Medulla oblongata (tissue), 1 donor: ENCODE measurements around the gene CDH13.

Experiments
- DNase-seq: peaks from one replicate; pipeline ENCODE4 v3.0.0-alpha.2; 2015; ENCODE audit errors: extremely low spot score

Gene CDH13

DNA sequence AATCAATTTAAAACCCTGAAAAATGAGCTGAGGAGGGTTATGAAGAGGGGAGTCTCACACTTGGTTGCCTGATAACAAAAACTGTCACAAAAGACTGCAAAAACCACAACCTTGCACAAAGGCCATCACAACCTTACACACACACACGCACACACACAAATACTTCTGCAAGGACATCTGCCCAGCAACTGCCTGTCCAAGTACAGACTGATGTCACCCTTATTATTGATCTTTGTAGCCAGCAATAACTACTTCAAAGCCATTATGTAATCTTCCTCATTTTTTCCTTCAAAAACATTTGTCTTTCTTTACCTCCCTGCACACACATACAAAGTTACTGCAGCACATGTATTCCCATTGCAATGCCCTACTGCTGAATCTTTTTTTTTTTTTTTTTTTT lies 927.8 kb downstream of the CDH13 start:
- no peak for DNase-seq

DNA sequence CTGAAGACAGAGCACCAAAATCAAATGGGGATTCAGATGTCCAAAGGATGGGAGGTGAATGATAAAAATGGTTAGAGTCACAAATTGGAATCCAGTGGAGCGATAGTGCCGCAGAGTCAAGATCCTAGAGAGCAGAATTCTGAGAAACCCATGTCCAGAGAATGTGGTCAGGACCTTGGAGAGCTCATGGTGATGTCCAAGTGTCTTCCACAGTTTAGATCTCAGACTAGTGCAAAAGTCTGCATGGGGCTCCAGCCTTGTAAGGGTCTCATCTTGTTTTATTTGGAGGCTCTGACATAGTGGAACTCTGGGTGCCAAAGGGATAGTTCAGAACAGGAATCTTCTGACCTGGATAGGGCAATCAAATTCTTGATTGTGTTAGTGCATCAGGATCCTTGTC lies 935.1 kb downstream of the CDH13 start:
- DNase-seq: no peak

DNA sequence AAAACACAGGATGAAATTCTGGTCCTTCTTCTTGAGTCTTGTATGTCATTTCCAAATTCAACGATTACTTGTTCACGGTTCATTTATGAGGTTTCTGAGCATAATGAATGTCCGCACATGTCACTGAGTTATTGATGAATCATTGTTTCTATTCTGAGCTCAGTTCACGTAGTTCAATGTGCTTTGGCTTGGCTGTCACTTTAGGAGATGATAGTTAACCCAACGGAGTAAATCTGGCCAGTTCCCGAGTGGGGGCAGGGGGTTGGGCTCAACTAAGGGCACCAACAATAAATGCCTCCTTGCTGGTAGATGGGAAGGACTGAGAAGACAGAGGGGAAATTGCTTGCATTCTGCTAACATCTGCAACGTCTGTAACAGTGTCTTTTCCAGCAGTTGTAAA lies 941.6 kb downstream of the CDH13 start:
- DNase-seq: no peak

DNA sequence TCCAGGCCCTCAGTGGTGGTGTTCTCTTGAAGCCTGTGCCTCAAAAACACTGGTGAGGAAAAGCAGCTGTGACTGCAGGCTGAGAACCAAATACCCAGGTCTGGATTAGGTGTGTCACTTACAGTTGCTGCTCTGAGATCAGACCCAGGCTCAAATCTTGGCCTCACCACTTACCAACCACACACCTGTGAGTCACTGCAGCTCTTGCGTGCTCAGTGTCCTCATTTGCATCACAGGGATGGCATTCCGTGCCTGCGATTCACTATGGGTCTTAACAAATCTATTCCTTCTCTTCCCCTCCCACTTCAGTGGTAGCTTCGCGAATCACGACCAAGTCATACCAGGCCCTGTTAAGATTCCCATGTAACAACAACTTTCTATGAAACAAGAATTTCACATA lies 947.6 kb downstream of the CDH13 start:
- DNase-seq: no peak

DNA sequence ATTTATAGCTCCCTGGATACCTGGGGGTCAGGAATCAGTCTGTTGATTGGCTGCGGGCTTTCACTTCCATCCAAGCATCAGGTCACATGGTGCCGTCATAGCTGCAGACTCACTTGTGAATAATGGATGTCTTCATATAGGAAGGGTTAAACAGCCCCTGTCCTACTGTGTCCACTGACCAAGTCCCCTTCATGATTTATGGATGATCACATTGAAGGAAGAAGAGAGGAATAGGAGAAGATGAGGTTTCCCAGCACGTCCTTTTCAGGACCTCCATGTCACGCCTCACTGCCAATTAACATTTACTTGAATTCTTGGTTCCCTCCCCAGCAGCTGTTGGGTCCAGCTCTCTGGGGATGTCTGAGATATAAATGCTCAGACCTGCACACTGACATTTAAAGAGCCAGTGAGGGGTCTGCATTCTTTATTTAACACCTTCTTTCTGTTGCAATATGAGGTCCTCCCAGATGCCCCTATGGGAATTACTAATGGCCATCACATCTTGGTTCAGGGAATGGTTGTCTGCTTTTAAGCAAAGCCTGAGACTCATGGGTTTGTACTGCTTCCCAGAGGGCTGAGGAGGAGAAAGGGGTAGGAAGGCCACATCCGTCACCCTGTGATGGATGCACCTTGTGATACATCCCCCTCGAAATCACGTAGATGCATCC lies 950.4 kb downstream of the CDH13 start:
- DNase-seq: no peak

DNA sequence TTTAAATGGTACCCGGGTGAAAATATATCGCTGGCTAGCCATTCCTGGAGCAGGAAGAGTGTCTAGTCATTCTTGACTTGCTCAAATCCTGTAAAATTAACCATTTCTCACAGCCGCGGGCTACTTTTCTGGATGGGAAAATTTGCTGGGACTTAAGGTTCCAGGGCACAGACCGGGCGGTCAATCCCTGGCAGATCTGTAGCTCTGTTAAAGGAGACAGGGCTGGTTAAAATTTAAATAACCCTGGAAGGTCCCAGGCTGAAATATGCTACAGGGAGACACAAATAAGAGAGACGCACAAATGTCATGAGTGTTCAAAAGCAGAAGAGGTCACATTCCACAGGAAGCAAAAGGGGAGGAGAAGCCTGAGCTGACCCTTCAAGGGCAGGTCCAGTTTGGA lies 951.4 kb downstream of the CDH13 start:
- no peak for DNase-seq

DNA sequence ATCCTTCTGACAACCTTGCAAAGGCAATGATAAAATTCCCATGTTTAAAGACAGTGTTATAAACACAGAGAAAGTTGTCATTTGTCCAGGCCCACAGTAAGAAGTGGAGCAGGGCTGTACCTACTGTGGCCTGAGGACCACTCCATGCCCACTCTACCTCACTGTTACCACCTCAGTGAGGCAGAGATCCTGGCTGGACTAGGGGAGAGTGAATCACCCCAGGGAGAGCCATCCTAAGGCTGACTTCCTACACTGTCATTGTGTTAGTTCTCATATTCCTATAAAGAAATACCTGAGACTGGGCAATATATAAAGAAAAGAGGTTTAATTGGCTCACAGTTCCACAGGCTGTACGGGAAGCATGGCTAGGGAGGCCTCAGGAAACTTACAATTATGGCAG lies 952.3 kb downstream of the CDH13 start:
- no peak for DNase-seq

DNA sequence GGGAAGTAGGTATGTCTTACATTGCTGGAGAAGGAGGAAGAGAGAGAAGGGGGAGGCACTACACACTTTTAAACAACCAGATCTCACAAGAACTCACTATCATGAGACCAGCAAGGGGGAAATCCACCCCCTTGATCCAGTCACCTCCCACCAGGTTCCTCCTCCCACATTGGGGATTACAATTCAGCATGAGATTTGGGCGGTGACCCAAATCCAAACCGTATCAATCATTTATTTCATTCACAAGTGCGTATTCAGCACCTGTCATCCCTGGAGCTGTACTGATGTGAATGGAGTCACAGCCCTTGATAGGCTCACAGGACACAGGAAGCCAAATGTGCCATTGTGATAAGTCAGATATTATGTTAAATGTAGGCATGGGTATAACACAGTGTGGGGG lies 952.7 kb downstream of the CDH13 start:
- DNase-seq: no peak

DNA sequence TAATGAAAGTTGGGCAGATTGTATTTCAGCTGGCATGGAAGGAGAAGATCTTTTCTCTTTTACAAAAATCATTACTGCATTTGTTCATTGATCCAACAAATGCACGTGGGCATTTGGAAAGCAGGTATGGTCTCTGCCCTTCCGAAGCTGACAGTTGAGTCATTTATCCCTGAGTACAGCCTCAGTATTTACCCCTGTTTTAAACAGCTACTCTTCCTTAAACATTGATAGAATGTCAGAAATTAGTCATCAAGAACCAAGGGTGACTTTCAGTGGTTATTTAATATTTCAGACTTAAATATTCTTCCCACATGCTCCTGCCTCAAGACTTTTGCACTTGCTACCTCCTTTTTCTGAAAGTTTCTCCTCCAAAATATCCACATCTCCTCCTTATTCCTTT lies 954.3 kb downstream of the CDH13 start:
- no peak for DNase-seq

DNA sequence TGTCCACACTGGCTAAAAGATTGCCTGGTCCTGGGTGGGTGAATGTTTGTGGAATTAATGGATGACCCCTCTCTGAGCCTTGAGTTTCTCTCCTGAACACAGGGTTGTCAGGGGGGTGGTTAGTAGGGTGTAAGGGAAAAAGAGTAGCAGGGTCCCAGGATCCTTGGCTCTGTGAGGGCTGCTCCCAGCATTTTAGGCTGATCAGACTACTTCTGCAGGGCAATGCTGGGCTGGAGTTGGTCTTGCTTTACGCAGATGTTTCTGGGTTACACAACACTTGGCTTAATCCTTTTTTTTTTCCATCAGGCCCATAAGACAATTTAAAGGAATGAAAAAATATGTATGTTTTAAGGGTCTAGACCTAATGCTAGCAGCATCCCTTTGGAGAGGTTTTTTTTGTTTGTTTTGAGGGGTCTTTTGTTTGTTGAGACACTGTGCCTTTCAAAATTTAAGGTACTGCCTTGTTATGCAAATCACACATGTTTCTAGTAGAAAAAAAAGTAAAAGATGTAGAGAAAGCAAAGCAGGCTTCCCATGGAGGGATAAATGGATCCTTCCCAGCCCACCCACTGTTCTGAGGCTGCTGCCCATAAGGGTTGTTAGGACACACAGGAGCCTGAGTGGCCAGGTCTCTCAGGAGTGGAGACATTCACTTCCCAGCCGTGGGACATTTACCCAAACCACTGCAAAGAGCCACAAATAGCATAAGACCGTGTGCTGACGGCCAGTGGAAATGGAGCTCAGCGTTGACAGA lies 955.4 kb downstream of the CDH13 start:
- DNase-seq: no peak

DNA sequence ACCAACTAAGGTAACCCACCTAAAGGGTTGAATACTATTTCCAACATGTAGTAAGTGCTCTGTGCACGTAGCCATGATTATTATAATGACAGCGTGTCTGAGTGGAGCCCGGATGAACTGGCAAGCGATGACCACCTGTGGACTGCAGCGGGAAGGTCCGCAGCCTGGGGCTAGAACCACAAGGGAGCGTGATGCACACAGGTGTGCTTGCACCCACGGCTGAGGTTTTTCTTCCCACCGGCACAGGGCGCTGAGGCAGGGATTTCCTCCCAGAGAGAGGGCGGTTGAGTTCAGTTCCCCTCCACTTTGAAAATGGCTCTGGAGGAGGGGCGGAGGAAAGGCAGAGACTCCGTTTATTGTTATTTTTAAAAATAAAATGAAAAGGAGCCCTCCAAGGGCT lies 959.3 kb downstream of the CDH13 start:
- DNase-seq: no peak

DNA sequence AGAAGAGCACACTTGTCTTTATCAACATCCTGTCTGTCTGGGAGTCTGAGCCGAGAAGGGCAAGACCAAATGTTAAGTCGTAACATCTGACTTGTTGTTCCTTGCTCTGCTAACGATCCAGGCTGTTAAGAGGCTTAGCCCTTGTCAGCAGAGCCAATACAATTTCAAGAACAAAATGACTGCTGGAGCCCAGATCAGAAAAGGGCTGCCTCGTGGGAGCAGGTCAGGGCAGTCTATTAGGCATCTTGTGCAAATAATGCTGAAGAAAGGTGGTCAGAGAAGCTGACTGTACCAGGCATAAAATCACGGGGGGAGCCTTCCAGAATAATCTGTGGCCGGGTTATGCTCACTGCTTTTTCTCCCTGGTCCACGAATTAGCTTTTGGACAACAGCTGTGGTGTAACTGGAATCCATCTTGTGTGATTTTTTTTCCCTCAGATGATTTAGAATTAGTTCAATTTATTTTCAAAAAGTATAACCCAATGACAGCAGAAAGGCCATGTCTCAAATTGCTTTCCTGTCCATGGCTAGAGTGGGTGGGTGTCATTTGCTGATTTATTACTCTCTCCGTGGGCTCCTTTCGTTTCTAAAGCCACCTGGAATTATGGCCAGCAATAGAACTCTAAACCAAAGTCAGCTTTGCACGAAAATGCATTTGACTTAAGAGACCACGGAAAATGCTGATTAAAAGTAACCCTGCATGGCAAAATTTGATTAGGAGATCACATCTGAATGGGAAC lies 959.9 kb downstream of the CDH13 start:
- no peak for DNase-seq

DNA sequence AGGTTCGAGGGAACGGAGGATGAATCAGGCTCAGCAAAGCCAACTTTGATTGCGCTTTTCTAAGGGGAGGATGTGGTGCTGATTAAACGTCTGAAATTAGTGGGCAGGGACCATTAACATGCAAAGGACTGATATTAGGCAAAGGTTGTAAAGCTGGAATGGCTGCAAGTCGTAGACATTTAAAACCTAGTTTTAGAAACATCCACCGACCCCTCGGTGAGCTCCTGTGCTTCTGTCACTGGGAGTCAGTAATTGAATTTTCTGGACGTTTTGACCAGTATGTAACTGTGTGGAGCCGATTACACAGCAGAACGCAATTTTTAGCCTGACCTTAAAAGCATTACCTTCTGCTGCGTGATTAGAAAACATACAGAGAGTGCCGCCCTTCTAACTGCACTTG lies 960.4 kb downstream of the CDH13 start:
- DNase-seq: no peak

DNA sequence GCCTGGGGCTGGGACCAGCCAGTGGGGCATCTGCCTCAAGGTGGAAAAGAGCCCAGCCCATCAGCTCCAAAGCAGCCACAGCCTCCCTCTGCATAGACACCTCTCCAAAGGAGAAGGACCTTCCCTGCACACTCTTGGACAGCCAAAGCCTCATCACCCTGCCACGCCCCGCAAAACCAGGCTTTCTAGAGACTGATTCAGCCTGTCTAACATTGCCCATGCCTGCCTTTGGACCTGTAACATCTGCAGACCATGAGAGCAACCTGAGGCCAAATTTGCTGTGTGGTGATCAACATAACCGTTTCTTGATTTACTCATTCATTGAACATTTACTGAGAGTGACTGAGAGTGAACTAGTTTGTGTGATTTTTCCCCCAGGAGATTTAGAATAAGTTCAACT lies 961.3 kb downstream of the CDH13 start:
- no peak for DNase-seq

DNA sequence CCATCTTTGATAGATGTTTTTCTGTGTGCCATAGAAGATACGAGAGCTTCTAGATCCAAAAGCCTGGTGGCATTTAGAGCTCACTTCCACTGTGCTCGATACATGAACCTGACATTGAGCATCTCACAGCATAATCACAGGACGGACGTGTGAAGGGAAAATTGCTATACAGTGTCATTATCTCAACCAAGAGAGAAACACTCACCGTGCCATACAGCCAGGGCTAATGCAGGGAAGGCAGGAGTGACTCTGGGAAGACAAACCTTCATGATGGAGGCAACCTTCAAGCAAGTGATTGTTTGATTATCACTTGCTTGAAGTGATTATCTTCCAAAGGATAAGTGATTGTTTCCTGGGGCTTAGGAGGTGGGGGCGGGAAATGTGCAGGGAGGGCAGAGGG lies 962.8 kb downstream of the CDH13 start:
- DNase-seq: no peak

DNA sequence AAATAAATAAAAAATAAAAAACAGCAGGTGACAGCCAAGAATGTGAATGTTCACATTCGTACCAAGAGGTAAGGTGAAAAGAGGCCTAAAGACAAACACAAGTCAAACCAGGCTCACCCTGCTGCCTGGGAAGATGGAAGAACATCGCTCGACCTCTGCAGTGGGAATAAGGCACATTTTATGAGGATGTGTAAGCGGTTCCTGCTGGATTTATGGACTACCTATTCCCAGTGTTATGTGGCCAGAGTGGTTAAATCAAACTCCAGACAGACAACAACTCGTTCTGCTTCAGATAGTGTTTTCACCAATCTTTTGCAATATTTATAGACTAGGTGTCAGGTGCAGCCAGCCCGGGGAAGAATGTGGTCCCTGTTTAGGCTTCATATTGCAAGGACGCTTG lies 966.0 kb downstream of the CDH13 start:
- no peak for DNase-seq

DNA sequence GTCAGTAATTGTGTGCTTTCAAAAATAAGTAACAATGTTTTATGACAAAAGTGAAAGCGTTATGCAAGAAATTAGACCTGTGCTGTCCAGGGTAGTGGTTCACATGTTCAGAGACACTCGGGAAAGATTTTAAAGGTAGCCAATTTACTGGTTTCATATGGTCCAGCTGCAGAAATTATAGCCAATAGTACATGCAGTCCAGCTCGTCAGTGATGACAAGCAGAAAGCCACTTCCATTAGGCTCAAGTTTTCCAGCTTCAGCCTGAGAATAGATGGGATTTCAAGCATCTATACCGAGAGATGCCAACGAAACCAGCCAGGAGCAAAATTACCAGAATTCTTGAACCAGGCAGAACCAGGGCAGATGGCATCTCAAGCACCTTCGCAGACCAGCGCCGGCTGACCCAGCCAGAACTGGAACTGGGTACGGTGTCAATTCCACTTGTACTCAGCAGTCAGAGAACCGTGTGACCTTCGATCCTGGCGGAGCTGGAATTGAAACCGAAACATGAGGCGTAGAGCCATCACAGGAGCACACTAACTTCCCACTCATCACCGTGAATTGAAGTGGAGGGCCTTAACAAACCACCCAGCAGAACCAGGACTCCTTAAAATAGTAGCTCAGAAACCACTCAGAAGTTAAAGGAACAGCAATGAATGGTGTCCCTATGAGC lies 973.2 kb downstream of the CDH13 start:
- no peak for DNase-seq

DNA sequence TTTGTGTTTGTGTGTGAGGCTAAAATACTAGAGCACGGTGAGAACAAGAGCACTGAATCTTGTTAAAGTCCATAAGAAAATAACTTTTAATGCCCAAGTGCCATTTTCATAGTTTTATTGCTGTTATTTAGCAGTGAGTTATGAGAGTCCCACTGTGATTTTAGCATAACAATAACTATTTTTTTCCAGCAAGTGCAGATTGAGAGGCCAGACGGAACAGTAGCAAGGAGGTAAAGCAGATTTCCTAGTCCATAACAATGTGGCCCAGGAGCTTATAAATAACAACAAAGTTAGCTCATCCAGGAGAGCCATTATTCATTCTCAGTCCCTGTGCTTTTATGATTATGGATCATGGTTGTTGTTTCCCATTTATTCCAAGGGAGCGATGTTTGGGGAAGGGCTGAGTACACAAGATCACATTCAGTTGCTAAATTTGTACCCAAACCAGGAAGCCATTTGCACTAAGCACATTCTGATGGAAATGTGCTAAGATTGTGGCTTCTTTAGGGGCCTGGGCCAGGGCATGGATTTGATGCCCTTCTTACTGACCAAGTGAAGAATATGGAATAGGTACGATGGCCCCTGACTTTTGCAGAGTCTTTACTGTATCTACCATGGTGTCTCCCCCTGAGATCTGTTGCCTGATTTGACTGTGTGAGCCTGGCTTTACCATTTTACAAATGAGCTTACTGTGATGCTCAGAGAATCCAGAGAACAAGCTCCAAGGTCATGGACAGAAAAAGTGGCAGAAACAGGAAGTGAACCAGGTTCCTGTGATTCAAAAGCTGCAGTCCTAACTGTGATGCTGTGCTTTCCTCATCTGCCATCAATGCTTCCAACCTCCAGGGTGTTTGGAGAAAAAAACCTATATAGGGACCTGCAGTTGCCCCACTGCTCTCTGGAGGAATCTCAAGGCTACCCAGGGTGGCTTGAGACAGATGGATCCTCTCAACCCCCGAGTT lies 976.3 kb downstream of the CDH13 start:
- no peak for DNase-seq

DNA sequence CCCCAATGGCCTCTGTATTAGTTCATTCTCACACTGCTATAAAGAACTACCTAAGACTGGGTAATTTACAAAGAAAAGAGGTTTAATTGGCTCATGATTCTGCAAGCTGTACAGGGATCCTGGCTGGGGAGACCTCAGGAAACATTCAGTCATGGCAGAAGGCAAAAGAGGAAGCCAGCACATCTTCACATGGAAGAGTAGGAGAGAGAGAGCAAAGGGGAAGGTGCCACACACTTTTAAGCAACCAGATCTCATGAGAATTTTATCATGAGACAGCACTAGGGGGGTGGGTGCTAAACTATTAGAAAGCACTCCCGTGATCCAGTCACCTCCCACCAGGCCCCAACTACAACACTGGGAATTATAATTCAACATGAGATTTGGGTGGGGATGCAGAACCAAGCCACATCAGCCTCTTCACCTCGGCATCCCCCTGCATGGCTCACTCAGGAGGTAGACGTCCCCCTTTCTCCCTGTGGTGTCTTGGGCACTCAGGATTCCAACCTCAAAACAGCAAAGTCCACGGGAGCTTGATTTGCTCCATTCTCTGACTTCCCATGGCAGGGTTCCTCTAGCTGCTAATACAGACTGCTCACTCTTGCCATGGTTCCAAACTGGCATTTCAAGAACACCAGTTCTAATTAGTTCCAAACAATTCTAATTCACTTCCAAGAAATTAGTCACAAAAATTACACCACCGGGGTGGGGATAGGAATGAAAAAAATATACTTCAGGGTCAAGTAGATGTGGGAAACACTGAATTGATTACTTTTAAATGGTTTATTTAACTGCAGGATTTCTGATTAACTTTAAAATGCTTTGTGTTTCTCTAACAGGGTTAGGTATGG lies 977.2 kb downstream of the CDH13 start:
- no peak for DNase-seq

DNA sequence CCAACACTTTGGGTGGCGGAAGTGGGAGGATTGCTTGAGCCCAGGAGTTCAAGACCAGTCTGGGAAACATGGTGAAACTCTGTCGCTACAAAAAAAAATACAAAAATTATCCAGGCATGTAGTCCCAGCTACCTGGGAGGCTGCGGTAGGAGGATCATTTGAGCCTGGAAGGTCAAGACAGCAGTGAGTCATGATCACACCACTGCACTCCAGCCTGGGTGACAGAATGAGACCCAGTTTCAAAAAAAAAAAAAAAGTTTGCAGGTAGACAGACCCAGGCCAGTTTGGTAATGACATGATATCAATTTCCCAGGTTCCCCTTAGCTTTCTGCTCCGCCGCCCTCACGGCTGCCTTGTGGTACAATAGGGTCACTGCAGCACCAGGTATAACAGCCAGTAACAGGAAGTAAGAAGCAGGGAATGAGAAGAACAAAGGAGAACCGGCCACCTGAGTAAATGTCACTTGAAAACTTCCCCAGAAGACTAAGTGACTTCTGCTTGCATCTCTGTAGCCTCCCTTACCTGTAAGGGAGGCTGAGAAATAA lies 979.8 kb downstream of the CDH13 start:
- DNase-seq: no peak
